Rectal smooth muscle tissue (tissue), 1 donor: Measurements from ENCODE around the gene ARFIP1.
"Not testable (repeated sequence)": the region's sequence is repeated elsewhere in the genome, so short reads cannot be mapped to it uniquely, and the experiment has no call there.

Experiments used
- H3K27ac ChIP-seq: one replicate; pipeline ENCODE4 v1.7.0; 2013; ENCODE audit warnings: low read depth, low read length, inconsistent platforms
- H3K27me3 ChIP-seq: one replicate; pipeline ENCODE4 v1.7.0; 2013; ENCODE audit warnings: low read length; ENCODE audit not compliant: control insufficient read depth, insufficient read depth
- H3K36me3 ChIP-seq: one replicate; pipeline ENCODE4 v1.7.0; 2013; ENCODE audit warnings: low read length; ENCODE audit not compliant: control insufficient read depth, insufficient read depth
- H3K4me1 ChIP-seq: one replicate; pipeline ENCODE4 v1.7.0; 2013; ENCODE audit warnings: low read length; ENCODE audit not compliant: control insufficient read depth, insufficient read depth
- H3K4me3 ChIP-seq: one replicate; pipeline ENCODE4 v1.7.0; 2013; ENCODE audit warnings: low read length
- H3K9ac ChIP-seq: one replicate; pipeline ENCODE4 v1.7.0; 2013; ENCODE audit warnings: low read length

The ARFIP1 gene

GRCh38 chr4:152825336-152825735 lies 45.6 kb downstream of the ARFIP1 start:
- Histone ChIP-seq H3K36me3 (no peaks in the 10 kb centered on the region), H3K27ac (no peak overlapping the region), H3K4me1 (no peaks in the 10 kb centered on the region), H3K27me3 (no peaks in the 10 kb centered on the region), H3K9ac (no peak overlapping the region), H3K4me3 (no peak overlapping the region)

GRCh38 chr4:152828122-152828521 lies 48.4 kb downstream of the ARFIP1 start:
- no peaks in the 10 kb centered on the region for H3K27me3 ChIP-seq
- no peak overlapping the region for H3K27ac ChIP-seq
- H3K4me1 ChIP-seq = no peaks in the 10 kb centered on the region
- no peak overlapping the region for H3K4me3 ChIP-seq
- no peaks in the 10 kb centered on the region for H3K36me3 ChIP-seq
- H3K9ac ChIP-seq = no peak overlapping the region

- Histone ChIP-seq H3K27ac (no peak overlapping the region), H3K36me3 (peaks cover 2% of the 10 kb centered on the region), H3K4me3 (no peak overlapping the region), H3K4me1 (no peaks in the 10 kb centered on the region), H3K9ac (no peak overlapping the region), H3K27me3 (no peaks in the 10 kb centered on the region)
Observed at GRCh38 chr4:152831416-152831815, 51.7 kb downstream of the ARFIP1 start.

- Histone ChIP-seq H3K36me3 (peaks cover 2% of the 10 kb centered on the region), H3K9ac (no peak overlapping the region), H3K4me1 (no peaks in the 10 kb centered on the region), H3K4me3 (no peak overlapping the region), H3K27ac (no peak overlapping the region), H3K27me3 (no peaks in the 10 kb centered on the region)
Observed at GRCh38 chr4:152836936-152837335, 57.2 kb downstream of the ARFIP1 start.

- not testable (repeated sequence) for H3K4me1 ChIP-seq, H3K4me3 ChIP-seq, H3K9ac ChIP-seq
Observed at GRCh38 chr4:152839729-152840128, 60.0 kb downstream of the ARFIP1 start.

GRCh38 chr4:152843481-152844090 lies 63.8 kb downstream of the ARFIP1 start:
- Histone ChIP-seq H3K9ac (no peak overlapping the region), H3K27ac (no peak overlapping the region), H3K27me3 (no peaks in the 10 kb centered on the region), H3K4me3 (no peak overlapping the region), H3K36me3 (peaks cover 2% of the 10 kb centered on the region), H3K4me1 (no peaks in the 10 kb centered on the region)

More at GRCh38 chr4:152839729-152840128, 60.0 kb downstream of the ARFIP1 start:
- not testable (repeated sequence) for H3K27me3 ChIP-seq, H3K36me3 ChIP-seq, H3K27ac ChIP-seq

- H3K27ac ChIP-seq = no peak overlapping the region
- H3K4me1 ChIP-seq = no peaks in the 10 kb centered on the region
- no peak overlapping the region for H3K9ac ChIP-seq
- H3K36me3 ChIP-seq = no peaks in the 10 kb centered on the region
- H3K27me3 ChIP-seq = no peaks in the 10 kb centered on the region
- H3K4me3 ChIP-seq = no peak overlapping the region
Observed at GRCh38 chr4:152847376-152847775, 67.6 kb downstream of the ARFIP1 start.

- H3K27me3 ChIP-seq = no peaks in the 10 kb centered on the region
- H3K4me3 ChIP-seq = no peak overlapping the region
Observed at GRCh38 chr4:152848508-152848907, 68.8 kb downstream of the ARFIP1 start.

GRCh38 chr4:152849350-152849749 lies 69.6 kb downstream of the ARFIP1 start:
- Histone ChIP-seq H3K27ac (no peak overlapping the region), H3K4me1 (no peaks in the 10 kb centered on the region), H3K4me3 (no peak overlapping the region), H3K9ac (no peak overlapping the region), H3K27me3 (no peaks in the 10 kb centered on the region), H3K36me3 (no peaks in the 10 kb centered on the region)

More at GRCh38 chr4:152848508-152848907, 68.8 kb downstream of the ARFIP1 start:
- Histone ChIP-seq H3K4me1 (no peaks in the 10 kb centered on the region), H3K27ac (no peak overlapping the region), H3K36me3 (no peaks in the 10 kb centered on the region), H3K9ac (no peak overlapping the region)

- no peaks in the 10 kb centered on the region for H3K4me1 ChIP-seq
- H3K9ac ChIP-seq = no peak overlapping the region
- no peak overlapping the region for H3K4me3 ChIP-seq
- no peak overlapping the region for H3K27ac ChIP-seq
- H3K27me3 ChIP-seq = no peaks in the 10 kb centered on the region
- H3K36me3 ChIP-seq = no peaks in the 10 kb centered on the region
Observed at GRCh38 chr4:152850377-152850776, 70.6 kb downstream of the ARFIP1 start.

GRCh38 chr4:152851226-152851625 lies 71.5 kb downstream of the ARFIP1 start:
- no peaks in the 10 kb centered on the region for H3K36me3 ChIP-seq
- H3K27ac ChIP-seq = no peak overlapping the region
- no peaks in the 10 kb centered on the region for H3K27me3 ChIP-seq
- H3K9ac ChIP-seq = no peak overlapping the region
- no peak overlapping the region for H3K4me3 ChIP-seq
- no peaks in the 10 kb centered on the region for H3K4me1 ChIP-seq

GRCh38 chr4:152853293-152853692 lies 73.5 kb downstream of the ARFIP1 start:
- Histone ChIP-seq H3K4me1 (no peaks in the 10 kb centered on the region), H3K27me3 (no peaks in the 10 kb centered on the region), H3K36me3 (no peaks in the 10 kb centered on the region), H3K27ac (no peak overlapping the region), H3K4me3 (no peak overlapping the region), H3K9ac (no peak overlapping the region)

- not testable (repeated sequence) for H3K9ac ChIP-seq, H3K36me3 ChIP-seq, H3K4me1 ChIP-seq
Observed at GRCh38 chr4:152854016-152854415, 74.3 kb downstream of the ARFIP1 start.

More at GRCh38 chr4:152854016-152854415, 74.3 kb downstream of the ARFIP1 start:
- not testable (repeated sequence) for H3K27me3 ChIP-seq, H3K27ac ChIP-seq, H3K4me3 ChIP-seq
